Activated CD4-positive, alpha-beta T cell treated with anti-CD3 and anti-CD28 coated beads, Interleukin-2, amount 10 ng/mL, durations not matched to agents 24 days and 14 days (primary cell): ENCODE measurements around the gene PIKFYVE. TPM values are rescaled to one million over a fixed set of nuclear protein-coding genes. Genes with fewer than 3 reads are reported as not detected.
"Not testable (repeated sequence)": the region's sequence is repeated elsewhere in the genome, so short reads cannot be mapped to it uniquely, and the experiment has no call there.

Experiments
- DNase-seq: peaks from one replicate; pipeline ENCODE4 v3.0.0; 2022
- H3K27ac Mint-ChIP-seq: one replicate; pipeline ENCODE4 v1.8.0; 2022; ENCODE audit warnings: mild to moderate bottlenecking, mixed read lengths
- H3K27me3 Mint-ChIP-seq: one replicate; pipeline ENCODE4 v1.8.0; 2022; ENCODE audit warnings: mixed read lengths
- H3K36me3 Mint-ChIP-seq: one replicate; pipeline ENCODE4 v1.8.0; 2022; ENCODE audit warnings: low read depth, mild to moderate bottlenecking, mixed read lengths
- H3K4me1 Mint-ChIP-seq: one replicate; pipeline ENCODE4 v1.8.0; 2021; ENCODE audit warnings: mixed read lengths
- H3K4me3 Mint-ChIP-seq: one replicate; pipeline ENCODE4 v1.8.0; 2022; ENCODE audit warnings: mild to moderate bottlenecking, moderate library complexity, mixed read lengths
- H3K9me3 Mint-ChIP-seq: one replicate; pipeline ENCODE4 v1.8.0; 2021; ENCODE audit warnings: mixed read lengths
- intact Hi-C: fragments of 100-400 bp; cut with micrococcal nuclease; formaldehyde crosslinking; loops from one replicate; pipeline ENCODE4 v1.15.1; 2023
- total RNA-seq: library from RNA; stranded (reverse); gene quantifications from 2 replicates; pipeline ENCODE4 v1.2.3, GENCODE V29; 2022

Gene PIKFYVE
- total RNA-seq, 1 donor from 2014 or later = 29.4 TPM

- no peaks in the 10 kb centered on the region for H3K9me3 Mint-ChIP-seq
- no peak for DNase-seq
- intact Hi-C loops = no loop called here
- peaks cover 14% of the 10 kb centered on the region for H3K4me1 Mint-ChIP-seq
- H3K27me3 Mint-ChIP-seq = no peaks in the 10 kb centered on the region
- H3K4me3 Mint-ChIP-seq = no peak overlapping the region
- H3K36me3 Mint-ChIP-seq = peaks cover 45% of the 10 kb centered on the region
- H3K27ac Mint-ChIP-seq = no peak overlapping the region
These were observed 16.8 kb upstream of the PIKFYVE start for GRCh38 chr2:208249296-208249695.

DNA sequence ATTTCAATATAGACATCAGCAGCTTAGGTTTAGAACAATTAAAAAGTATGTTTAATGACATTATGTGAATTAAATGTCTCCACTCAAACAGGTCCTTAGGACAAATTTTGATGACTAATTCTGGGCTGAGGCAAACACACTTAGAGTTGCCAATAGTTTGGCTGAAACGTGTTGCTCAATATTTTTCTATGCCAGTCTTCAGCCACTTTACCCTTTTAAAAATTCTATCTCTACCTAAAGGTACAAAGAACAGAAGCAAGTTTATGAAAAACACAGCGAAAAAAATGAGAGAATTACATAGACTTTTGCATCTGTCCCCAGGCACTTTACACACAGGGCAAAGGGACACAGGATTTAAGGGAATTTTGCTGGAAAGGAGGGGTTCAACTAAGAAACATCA lies 15.7 kb upstream of the PIKFYVE start:
- intact Hi-C loops = loop anchor here (5.0 kb wide), 2 partner anchors 623 to 718 kb away; partner anchors contain the start of gene METTL21A
- Mint-ChIP-seq H3K9me3 (no peaks in the 10 kb centered on the region), H3K27ac (no peak overlapping the region), H3K36me3 (peaks cover 41% of the 10 kb centered on the region), H3K4me1 (peaks cover 16% of the 10 kb centered on the region), H3K4me3 (no peak overlapping the region), H3K27me3 (no peaks in the 10 kb centered on the region)
- no peak for DNase-seq

GRCh38 chr2:208251098-208251497 lies 15.0 kb upstream of the PIKFYVE start:
- Mint-ChIP-seq H3K27me3 (no peaks in the 10 kb centered on the region), H3K36me3 (peaks cover 36% of the 10 kb centered on the region), H3K27ac (no peak overlapping the region)

DNA sequence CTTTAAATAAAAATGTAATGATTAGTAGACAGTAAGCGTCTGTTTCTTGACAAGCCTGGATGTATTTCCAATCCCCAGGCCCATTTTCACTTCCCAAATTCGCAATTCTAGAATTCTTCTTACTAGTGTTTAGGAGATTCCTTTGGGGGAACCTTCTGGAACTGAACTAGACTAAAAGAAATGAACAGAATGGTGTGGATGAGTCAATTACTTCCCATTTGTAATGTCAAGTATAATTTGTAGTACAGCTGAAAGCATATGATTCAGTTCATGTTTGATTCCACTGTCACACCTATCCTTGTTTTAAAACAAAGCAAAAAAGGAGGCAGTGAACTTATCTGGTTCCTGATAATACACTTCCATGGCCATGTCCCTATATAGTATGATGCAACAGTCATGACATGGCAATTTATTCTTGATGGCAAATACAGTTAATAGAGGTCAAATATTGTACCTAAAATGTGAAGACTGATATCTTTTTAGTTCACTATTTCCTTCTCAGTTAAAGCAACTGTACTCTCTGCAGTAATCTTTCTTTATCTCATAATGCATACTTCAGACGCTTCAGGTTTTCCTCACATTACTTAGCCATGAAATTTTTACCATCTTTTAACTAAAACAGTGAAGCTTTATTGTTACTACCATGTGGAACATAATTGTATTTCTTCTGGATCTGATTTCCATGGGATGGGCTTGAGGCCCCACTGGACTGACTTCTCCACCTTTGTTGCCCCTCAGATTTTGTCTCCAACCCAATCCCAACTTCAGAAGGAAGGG lies 13.2 kb upstream of the PIKFYVE start:
- no peaks in the 10 kb centered on the region for H3K9me3 Mint-ChIP-seq
- H3K4me1 Mint-ChIP-seq = peaks cover 22% of the 10 kb centered on the region
- peak overlapping the region; percentile 97 for H3K4me3 Mint-ChIP-seq
- H3K27me3 Mint-ChIP-seq = no peaks in the 10 kb centered on the region
- H3K36me3 Mint-ChIP-seq = peaks cover 25% of the 10 kb centered on the region
- intact Hi-C loops = loop anchor here (5.0 kb wide), 2 partner anchors 626 to 721 kb away; partner anchors contain the start of gene METTL21A
- no peak for DNase-seq
- no peak overlapping the region for H3K27ac Mint-ChIP-seq

More at GRCh38 chr2:208251098-208251497, 15.0 kb upstream of the PIKFYVE start:
- intact Hi-C loops = loop anchor here (5.0 kb wide), 2 partner anchors 624 to 719 kb away; partner anchors contain the start of gene METTL21A
- H3K4me3 Mint-ChIP-seq = no peak overlapping the region
- no peak for DNase-seq
- H3K4me1 Mint-ChIP-seq = peaks cover 18% of the 10 kb centered on the region
- no peaks in the 10 kb centered on the region for H3K9me3 Mint-ChIP-seq

- no peaks in the 10 kb centered on the region for H3K27me3 Mint-ChIP-seq
- intact Hi-C loops = loop anchor here (1.0 to 5.0 kb wide), 4 partner anchors 78 to 721 kb away; partner anchors contain the start of gene METTL21A
- no peak overlapping the region for H3K27ac Mint-ChIP-seq
- H3K36me3 Mint-ChIP-seq = peaks cover 19% of the 10 kb centered on the region
- H3K9me3 Mint-ChIP-seq = no peaks in the 10 kb centered on the region
- H3K4me1 Mint-ChIP-seq = peaks cover 22% of the 10 kb centered on the region
- peak overlapping the region; percentile 97 for H3K4me3 Mint-ChIP-seq
- no peak for DNase-seq
These were observed 12.4 kb upstream of the PIKFYVE start for GRCh38 chr2:208253600-208254117.

DNA sequence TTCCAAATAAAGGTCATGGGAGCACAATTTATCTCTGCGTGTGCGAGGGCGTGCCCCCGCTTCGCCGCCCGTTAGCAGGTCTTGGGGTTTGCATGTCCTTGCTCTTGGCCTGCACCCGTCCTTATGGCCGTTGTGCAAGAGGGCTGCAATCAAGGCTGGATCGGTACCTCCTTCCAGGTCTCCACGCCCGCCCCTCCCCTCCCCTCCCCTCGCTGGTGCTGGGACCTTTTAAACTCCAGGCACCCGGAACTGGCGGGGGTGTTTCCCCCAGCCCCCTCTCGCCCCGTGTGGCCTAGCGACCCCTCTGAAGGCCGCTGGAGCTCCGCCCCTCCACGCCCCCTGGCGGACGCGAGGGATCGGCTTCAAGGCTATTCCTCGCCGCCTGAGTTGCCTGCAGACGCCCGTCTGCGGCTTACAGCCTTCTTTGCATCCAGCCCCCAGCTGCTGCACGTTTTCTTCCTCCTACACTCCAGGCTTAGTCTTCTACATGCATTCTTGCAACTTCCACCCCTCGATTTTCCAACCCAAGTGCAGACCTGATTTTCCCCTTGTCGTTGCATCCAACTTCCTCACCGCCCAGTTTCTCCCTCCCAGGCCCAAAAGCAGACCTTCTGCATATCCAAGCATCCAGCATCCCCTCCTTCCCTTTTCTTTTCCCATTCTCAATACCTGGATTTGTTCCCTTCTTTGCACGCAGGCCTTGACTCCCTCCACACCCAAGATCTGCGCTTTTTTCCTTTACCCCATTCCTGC lies 11.8 kb upstream of the PIKFYVE start:
- no peaks in the 10 kb centered on the region for H3K9me3 Mint-ChIP-seq
- intact Hi-C loops = loop anchor here (1.0 to 5.0 kb wide), 4 partner anchors 79 to 722 kb away; partner anchors contain the start of gene METTL21A
- no peaks in the 10 kb centered on the region for H3K27me3 Mint-ChIP-seq
- peak overlapping the region; percentile 81 for H3K27ac Mint-ChIP-seq
- H3K4me3 Mint-ChIP-seq = peak overlapping the region; percentile 97
- peaks cover 17% of the 10 kb centered on the region for H3K36me3 Mint-ChIP-seq
- peak; percentile 95 for DNase-seq
- H3K4me1 Mint-ChIP-seq = peaks cover 22% of the 10 kb centered on the region

- Mint-ChIP-seq H3K4me1 (peaks cover 20% of the 10 kb centered on the region), H3K4me3 (peak within 1 kb of the TSS; percentile 97), H3K9me3 (no peaks in the 10 kb centered on the region), H3K27ac (peak within 1 kb of the TSS; percentile 81), H3K27me3 (peaks cover 5% of the 10 kb centered on the region), H3K36me3 (peaks cover 17% of the 10 kb centered on the region)
- peak; percentile 98 for DNase-seq
- intact Hi-C loops = loop anchor here (1.0 to 5.0 kb wide), 5 partner anchors 11 to 723 kb away; partner anchors contain the start of genes METTL21A and PIKFYVE
These were observed 11.0 kb upstream of the PIKFYVE start, which contains the start of gene IDH1 for GRCh38 chr2:208254871-208255556. Gene IDH1 (minus strand): TSS chr2:208255071. CDS start chr2:208251551, 3,520 bp downstream.

GRCh38 chr2:208255557-208256106 lies 10.4 kb upstream of the PIKFYVE start:
- Mint-ChIP-seq H3K36me3 (peaks cover 13% of the 10 kb centered on the region), H3K4me1 (peaks cover 20% of the 10 kb centered on the region), H3K27ac (peak overlapping the region; percentile 81), H3K9me3 (no peaks in the 10 kb centered on the region), H3K4me3 (peak overlapping the region; percentile 97), H3K27me3 (peaks cover 5% of the 10 kb centered on the region)
- intact Hi-C loops = loop anchor here (1.0 to 2.0 kb wide), 2 partner anchors 11 to 153 kb away; partner anchors contain the start of gene PIKFYVE
- DNase-seq = no peak

GRCh38 chr2:208256192-208256782 lies 9.8 kb upstream of the PIKFYVE start:
- Mint-ChIP-seq H3K9me3 (no peaks in the 10 kb centered on the region), H3K27me3 (peaks cover 5% of the 10 kb centered on the region), H3K4me3 (no peak overlapping the region), H3K27ac (peak overlapping the region; percentile 20), H3K36me3 (peaks cover 11% of the 10 kb centered on the region), H3K4me1 (peaks cover 20% of the 10 kb centered on the region)
- no peak for DNase-seq
- intact Hi-C loops = no loop called here

- Mint-ChIP-seq H3K4me1 (peaks cover 20% of the 10 kb centered on the region), H3K4me3 (peak overlapping the region; percentile 18)
- H3K27ac Mint-ChIP-seq, H3K9me3 Mint-ChIP-seq, H3K36me3 Mint-ChIP-seq, DNase-seq, H3K27me3 Mint-ChIP-seq, intact Hi-C loops: not testable (repeated sequence)
These were observed 8.9 kb upstream of the PIKFYVE start for GRCh38 chr2:208256849-208257813.

DNA sequence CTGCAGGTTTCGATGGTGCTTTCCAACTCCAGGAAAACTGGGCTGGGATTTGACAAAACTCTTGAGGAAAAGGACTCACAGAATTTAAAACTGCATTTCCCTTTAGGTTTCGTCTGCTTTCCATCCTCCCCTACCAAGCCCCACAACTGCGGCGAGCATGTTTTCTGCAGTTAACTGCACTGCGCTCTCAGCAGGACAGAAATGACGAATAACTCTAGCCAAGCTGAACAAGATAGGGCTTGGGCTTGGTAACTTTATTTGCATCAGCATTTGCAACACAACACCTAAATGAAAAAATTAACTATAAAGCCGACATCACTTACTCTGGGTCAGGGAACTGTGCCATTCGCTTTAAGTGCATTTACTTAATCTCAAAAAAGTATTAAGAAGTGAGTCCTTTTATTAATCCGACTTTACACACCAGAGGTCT lies 669 bp upstream of the PIKFYVE start:
- peak; percentile 81 for DNase-seq
- Mint-ChIP-seq H3K4me1 (peaks cover 35% of the 10 kb centered on the region), H3K9me3 (no peaks in the 10 kb centered on the region), H3K27me3 (no peaks in the 10 kb centered on the region), H3K27ac (peak overlapping the region; percentile 94), H3K36me3 (peaks cover 16% of the 10 kb centered on the region), H3K4me3 (peak overlapping the region; percentile 95)
- intact Hi-C loops = loop anchor here (5.0 kb wide), 2 partner anchors 238 to 1098 kb away; partner anchors contain the start of genes KLF7 and PLEKHM3

GRCh38 chr2:208266553-208266893 lies 468 bp downstream of the PIKFYVE start:
- Mint-ChIP-seq H3K27me3 (no peaks in the 10 kb centered on the region), H3K27ac (peak overlapping the region; percentile 94), H3K4me1 (peaks cover 39% of the 10 kb centered on the region), H3K36me3 (peaks cover 21% of the 10 kb centered on the region), H3K9me3 (no peaks in the 10 kb centered on the region), H3K4me3 (peak overlapping the region; percentile 95)
- intact Hi-C loops = loop anchor here (1.0 to 5.0 kb wide), 7 partner anchors 11 to 1904 kb away; partner anchors contain the start of genes CCNYL1, IDH1, KLF7 and METTL21A
- no peak for DNase-seq
